ENCODE measurements around the gene ETF1.
A peak's percentile ranks its signal among the peaks of the same experiment; 100 is the strongest.

Gene ETF1

DNA sequence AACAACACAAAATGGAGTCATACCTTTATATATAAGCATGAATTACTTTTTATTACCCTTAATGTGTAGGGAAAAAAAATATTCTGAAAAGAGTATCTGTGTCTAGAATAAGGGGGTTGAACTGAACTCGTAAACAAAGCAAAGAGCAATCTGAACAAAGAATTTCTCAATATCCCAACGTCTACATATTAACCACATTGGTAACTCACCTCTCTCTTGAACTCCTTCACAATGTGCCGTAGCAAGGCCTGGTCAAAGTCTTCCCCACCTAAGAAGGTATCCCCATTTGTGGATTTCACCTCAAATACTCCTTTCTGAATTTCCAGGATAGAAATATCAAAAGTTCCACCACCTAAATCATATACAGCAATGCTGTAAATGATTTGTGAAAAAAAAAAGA lies 23.8 kb upstream of the ETF1 start:
- Histone ChIP-seq H3K23ac (ENCODE audit: low read length) (no peak overlapping the region), H3K4me1 (ENCODE audit: control insufficient read depth in 1 of 2, insufficient read depth in 2 of 2, low read length in 2 of 2) (no peaks in the 10 kb centered on the region), H2BK5ac (ENCODE audit: low read depth, low read length, poor library complexity) (no peak overlapping the region), H3K36me3 (ENCODE audit: control insufficient read depth in 1 of 2, insufficient read depth in 2 of 2, low read length in 2 of 2) (peaks cover 41 to 61% of the 10 kb centered on the region in 2 experiments), H3K4me2 (ENCODE audit: low read length) (no peak overlapping the region), H2AK5ac (ENCODE audit: low read length) (no peak overlapping the region), H3K18ac (ENCODE audit: low read length) (no peak overlapping the region), H4K91ac (ENCODE audit: low read depth, low read length) (no peak overlapping the region), H2BK120ac (ENCODE audit: insufficient read depth, low read length, poor library complexity) (no peak overlapping the region), H4K12ac (ENCODE audit: low read depth, low read length) (no peak overlapping the region), H3K27me3 (ENCODE audit: insufficient read depth, low read length) (no peaks in the 10 kb centered on the region), H4K8ac (ENCODE audit: low read depth, low read length) (no peak overlapping the region), H2AFZ (ENCODE audit: insufficient read depth, low read length, poor library complexity) (no peak overlapping the region), H3K4me3 (ENCODE audit: low read depth, low read length) (no peak overlapping the region), H3K9ac (ENCODE audit: low read length) (no peak overlapping the region), H2BK12ac (ENCODE audit: low read length) (no peak overlapping the region), H3K9me3 (ENCODE audit: insufficient read depth, low read depth, low read length) (no peaks in the 10 kb centered on the region), H3K79me2 (ENCODE audit: control insufficient read depth, insufficient read depth, low read length, poor library complexity) (no peaks in the 10 kb centered on the region), H3K14ac (ENCODE audit: low read length) (no peak overlapping the region), H3K4ac (ENCODE audit: low read depth, low read length) (no peak overlapping the region), H3K79me1 (ENCODE audit: low read length) (no peaks in the 10 kb centered on the region), H3K27ac (ENCODE audit: low read depth, low read length) (no peak overlapping the region)
- DNase-seq: no peak
- WGBS (ENCODE audit: extremely low coverage, insufficient coverage, insufficient read length): no CpG with 5 or more reads among the region's 3 CpGs

DNA sequence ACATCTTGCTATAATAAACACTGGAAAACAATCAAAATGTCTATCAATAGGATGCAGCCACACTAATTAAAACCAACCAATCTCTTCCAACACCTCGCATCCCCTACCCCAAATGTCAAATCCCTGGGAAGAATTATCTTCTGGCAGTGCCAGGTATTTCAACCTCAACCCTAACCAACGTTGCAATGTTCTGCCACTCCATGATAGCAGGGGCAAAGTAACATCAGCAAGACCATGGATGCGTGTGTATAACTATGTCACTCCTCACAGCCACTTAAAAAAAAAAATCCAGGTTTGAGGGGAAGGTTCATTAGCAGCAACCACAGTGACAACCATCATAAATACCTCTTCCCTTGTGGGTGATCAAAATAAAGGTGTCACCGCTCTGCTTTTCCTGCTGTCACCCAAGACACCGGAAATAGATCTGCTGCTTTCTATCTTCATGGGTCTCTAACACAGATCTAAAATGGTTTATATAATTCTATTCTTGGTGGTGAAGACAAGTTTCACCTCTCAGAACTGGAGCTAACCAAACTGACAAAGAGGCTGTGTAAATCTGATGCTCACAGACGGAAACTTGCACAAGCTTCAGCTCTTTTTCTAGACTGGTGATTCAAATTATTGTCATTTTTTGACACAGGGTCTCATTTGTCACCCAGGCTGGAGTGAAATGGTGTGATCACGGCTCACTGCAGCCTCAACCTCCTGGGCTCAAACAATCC lies 22.2 kb upstream of the ETF1 start:
- Histone ChIP-seq H3K27me3 (ENCODE audit: insufficient read depth, low read length) (no peaks in the 10 kb centered on the region), H3K23ac (ENCODE audit: low read length) (no peak overlapping the region), H4K12ac (ENCODE audit: low read depth, low read length) (no peak overlapping the region), H3K18ac (ENCODE audit: low read length) (no peak overlapping the region), H3K4ac (ENCODE audit: low read depth, low read length) (peak overlapping the region; percentile 52), H3K14ac (ENCODE audit: low read length) (no peak overlapping the region), H3K79me2 (ENCODE audit: control insufficient read depth, insufficient read depth, low read length, poor library complexity) (no peaks in the 10 kb centered on the region), H3K9me3 (ENCODE audit: insufficient read depth, low read depth, low read length) (no peaks in the 10 kb centered on the region), H3K4me2 (ENCODE audit: low read length) (no peak overlapping the region), H3K27ac (ENCODE audit: low read depth, low read length) (no peak overlapping the region), H3K4me3 (ENCODE audit: low read depth, low read length) (no peak overlapping the region), H4K8ac (ENCODE audit: low read depth, low read length) (no peak overlapping the region), H2BK5ac (ENCODE audit: low read depth, low read length, poor library complexity) (no peak overlapping the region), H2BK12ac (ENCODE audit: low read length) (no peak overlapping the region), H3K4me1 (ENCODE audit: control insufficient read depth in 1 of 2, insufficient read depth in 2 of 2, low read length in 2 of 2) (no peaks in the 10 kb centered on the region), H2AK5ac (ENCODE audit: low read length) (no peak overlapping the region), H3K9ac (ENCODE audit: low read length) (no peak overlapping the region), H4K91ac (ENCODE audit: low read depth, low read length) (no peak overlapping the region), H2AFZ (ENCODE audit: insufficient read depth, low read length, poor library complexity) (no peak overlapping the region), H3K79me1 (ENCODE audit: low read length) (no peaks in the 10 kb centered on the region), H2BK120ac (ENCODE audit: insufficient read depth, low read length, poor library complexity) (no peak overlapping the region), H3K36me3 (ENCODE audit: control insufficient read depth in 1 of 2, insufficient read depth in 2 of 2, low read length in 2 of 2) (peaks cover 34 to 56% of the 10 kb centered on the region in 2 experiments)
- no CpG with 5 or more reads among the region's 7 CpGs for WGBS (ENCODE audit: extremely low coverage, insufficient coverage, insufficient read length)
- no peak for DNase-seq

DNA sequence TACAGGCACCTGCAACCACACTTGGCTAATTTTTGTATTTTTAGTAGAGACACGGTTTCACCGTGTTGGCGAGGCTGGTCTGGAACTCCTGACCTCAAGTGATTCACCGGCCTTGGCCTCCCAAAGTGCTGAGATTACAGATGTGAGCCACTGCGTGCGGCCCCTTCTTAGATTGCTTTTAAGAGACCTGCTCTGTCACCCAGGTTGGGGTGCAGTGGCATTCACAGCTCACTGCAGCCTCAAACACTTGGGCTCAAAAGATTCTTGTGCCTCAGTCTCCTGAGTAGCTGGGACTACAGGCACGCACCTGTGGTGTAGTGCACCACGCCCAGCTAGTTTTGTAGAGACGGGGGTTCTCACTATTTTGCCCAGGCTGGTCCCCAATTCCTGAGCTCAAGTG lies 21.2 kb upstream of the ETF1 start:
- no peak overlapping the region for H3K23ac ChIP-seq (ENCODE audit: low read length)
- WGBS (ENCODE audit: extremely low coverage, insufficient coverage, insufficient read length): no CpG with 5 or more reads among the region's 9 CpGs
- H3K4me3 ChIP-seq (ENCODE audit: low read depth, low read length): no peak overlapping the region
- no peaks in the 10 kb centered on the region for H3K27me3 ChIP-seq (ENCODE audit: insufficient read depth, low read length)
- no peak overlapping the region for H2AFZ ChIP-seq (ENCODE audit: insufficient read depth, low read length, poor library complexity)
- no peak overlapping the region for H3K27ac ChIP-seq (ENCODE audit: low read depth, low read length)
- no peak overlapping the region for H3K14ac ChIP-seq (ENCODE audit: low read length)
- no peak overlapping the region for H4K91ac ChIP-seq (ENCODE audit: low read depth, low read length)
- H3K4me1 ChIP-seq (ENCODE audit: control insufficient read depth in 1 of 2, insufficient read depth in 2 of 2, low read length in 2 of 2): no peaks in the 10 kb centered on the region
- no peaks in the 10 kb centered on the region for H3K9me3 ChIP-seq (ENCODE audit: insufficient read depth, low read depth, low read length)
- no peaks in the 10 kb centered on the region for H3K79me2 ChIP-seq (ENCODE audit: control insufficient read depth, insufficient read depth, low read length, poor library complexity)
- peak overlapping the region; percentile 27 for H3K4ac ChIP-seq (ENCODE audit: low read depth, low read length)
- H4K12ac ChIP-seq (ENCODE audit: low read depth, low read length): no peak overlapping the region
- H3K9ac ChIP-seq (ENCODE audit: low read length): no peak overlapping the region
- no peak overlapping the region for H3K4me2 ChIP-seq (ENCODE audit: low read length)
- H2AK5ac ChIP-seq (ENCODE audit: low read length): no peak overlapping the region
- no peak overlapping the region for H2BK12ac ChIP-seq (ENCODE audit: low read length)
- H3K79me1 ChIP-seq (ENCODE audit: low read length): no peaks in the 10 kb centered on the region
- H4K8ac ChIP-seq (ENCODE audit: low read depth, low read length): no peak overlapping the region
- no peak overlapping the region for H2BK5ac ChIP-seq (ENCODE audit: low read depth, low read length, poor library complexity)
- H3K36me3 ChIP-seq (ENCODE audit: control insufficient read depth in 1 of 2, insufficient read depth in 2 of 2, low read length in 2 of 2): peaks cover 33 to 55% of the 10 kb centered on the region in 2 experiments
- H2BK120ac ChIP-seq (ENCODE audit: insufficient read depth, low read length, poor library complexity): no peak overlapping the region
- H3K18ac ChIP-seq (ENCODE audit: low read length): no peak overlapping the region
- no peak for DNase-seq

DNA sequence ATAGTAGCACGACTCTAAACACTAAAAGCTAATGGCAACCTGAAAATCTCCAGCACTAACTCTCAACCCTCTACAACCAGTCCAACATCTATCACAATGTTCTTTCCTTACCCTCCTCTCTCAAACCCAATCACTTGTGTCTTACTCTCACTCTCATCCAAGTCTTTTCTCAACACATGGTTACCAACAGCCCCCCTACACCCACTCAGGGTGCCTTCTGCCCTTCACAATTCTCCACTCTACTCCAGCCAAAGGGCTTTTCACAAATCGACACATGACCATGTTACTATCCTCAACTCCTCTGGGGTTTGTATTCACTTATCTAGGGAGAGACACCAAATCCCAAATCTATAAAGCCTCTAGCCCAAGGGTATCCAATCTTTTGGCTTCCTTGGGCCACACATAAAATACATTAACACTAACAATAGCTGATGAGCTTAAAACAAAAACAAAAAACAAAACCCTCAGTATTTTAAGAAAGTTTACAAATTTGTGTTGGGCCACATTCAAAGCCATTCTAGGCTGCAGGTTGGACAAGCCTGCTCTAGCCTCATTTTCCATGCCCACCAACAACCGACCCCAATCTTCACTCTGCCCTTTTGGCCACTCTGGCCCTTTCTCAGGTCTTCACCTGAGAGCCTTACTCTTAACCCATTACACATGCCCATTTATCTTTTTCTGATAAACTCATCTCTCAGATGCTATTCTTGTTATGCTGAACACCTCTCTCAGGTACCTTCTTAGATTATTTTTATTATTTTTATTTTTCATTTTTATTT lies 20.5 kb upstream of the ETF1 start:
- H3K4me1 ChIP-seq (ENCODE audit: control insufficient read depth in 1 of 2, insufficient read depth in 2 of 2, low read length in 2 of 2): no peaks in the 10 kb centered on the region
- DNase-seq: no peak
- H3K4me2 ChIP-seq (ENCODE audit: low read length): no peak overlapping the region
- H3K18ac ChIP-seq (ENCODE audit: low read length): no peak overlapping the region
- no peak overlapping the region for H2BK5ac ChIP-seq (ENCODE audit: low read depth, low read length, poor library complexity)
- no peaks in the 10 kb centered on the region for H3K27me3 ChIP-seq (ENCODE audit: insufficient read depth, low read length)
- no peak overlapping the region for H3K27ac ChIP-seq (ENCODE audit: low read depth, low read length)
- H3K14ac ChIP-seq (ENCODE audit: low read length): no peak overlapping the region
- no peak overlapping the region for H2BK120ac ChIP-seq (ENCODE audit: insufficient read depth, low read length, poor library complexity)
- no peak overlapping the region for H2BK12ac ChIP-seq (ENCODE audit: low read length)
- H4K91ac ChIP-seq (ENCODE audit: low read depth, low read length): no peak overlapping the region
- H2AK5ac ChIP-seq (ENCODE audit: low read length): no peak overlapping the region
- no peaks in the 10 kb centered on the region for H3K79me2 ChIP-seq (ENCODE audit: control insufficient read depth, insufficient read depth, low read length, poor library complexity)
- H2AFZ ChIP-seq (ENCODE audit: insufficient read depth, low read length, poor library complexity): no peak overlapping the region
- H3K23ac ChIP-seq (ENCODE audit: low read length): no peak overlapping the region
- H4K12ac ChIP-seq (ENCODE audit: low read depth, low read length): no peak overlapping the region
- peaks cover 36 to 55% of the 10 kb centered on the region in 2 experiments for H3K36me3 ChIP-seq (ENCODE audit: control insufficient read depth in 1 of 2, insufficient read depth in 2 of 2, low read length in 2 of 2)
- H3K4ac ChIP-seq (ENCODE audit: low read depth, low read length): no peak overlapping the region
- no peak overlapping the region for H3K9ac ChIP-seq (ENCODE audit: low read length)
- H3K4me3 ChIP-seq (ENCODE audit: low read depth, low read length): no peak overlapping the region
- no peaks in the 10 kb centered on the region for H3K79me1 ChIP-seq (ENCODE audit: low read length)
- H3K9me3 ChIP-seq (ENCODE audit: insufficient read depth, low read depth, low read length): no peaks in the 10 kb centered on the region
- H4K8ac ChIP-seq (ENCODE audit: low read depth, low read length): no peak overlapping the region
- no CpG with 5 or more reads among the region's 3 CpGs for WGBS (ENCODE audit: extremely low coverage, insufficient coverage, insufficient read length)

All from trophoblast cell (in vitro differentiated cells and primary cell).